K562 (cell line): ENCODE results near the gene ACTL7B. TPM values are rescaled to one million over a fixed set of nuclear protein-coding genes. Genes with fewer than 3 reads are reported as not detected.
A peak's percentile ranks its signal among the peaks of the same experiment; 100 is the strongest.

Experiments used
- BRD4 ChIP-seq: fragments of 200-600 bp; sonication (generic); IDR thresholded peaks from 2 replicates; pipeline ENCODE4 v1.6.1; 2017; ENCODE audit warnings: inconsistent platforms
- CEBPG ChIP-seq, 3 experiments: fragments of 200-800 bp in 1 of 3; sonication (Bioruptor generic) in 1 of 3; sonication (generic) in 1 of 3; formaldehyde crosslinking in 1 of 3; IDR thresholded peaks in 2 of 3; conservative IDR thresholded peaks in 1 of 3; 2 replicates each; pipeline versions ENCODE4 v1.6.1 to v1.8.0; 2016 to 2022; ENCODE audit warnings: missing compliant biosample characterization in 2 of 3, missing genetic modification characterization in 2 of 3, mild to moderate bottlenecking in 1 of 3, missing genetic modification reagents in 1 of 3
- CREM ChIP-seq: IDR thresholded peaks from 2 replicates; pipeline ENCODE4 v1.6.1; 2014; ENCODE audit warnings: antibody characterized with exemption, low read depth
- EHMT2 ChIP-seq: fragments of 450-650 bp; IDR thresholded peaks from 2 replicates; pipeline ENCODE4 v1.6.1; 2018; ENCODE audit warnings: antibody characterized with exemption
- ELF4 ChIP-seq: fragments of 450-650 bp; formaldehyde crosslinking; IDR thresholded peaks from 2 replicates; pipeline ENCODE4 v1.4.0; 2022; ENCODE audit warnings: missing genetic modification characterization
- MYBL2 ChIP-seq, 2 experiments: fragments of 450-650 bp in 1 of 2; sonication (generic) in 1 of 2; formaldehyde crosslinking in 1 of 2; IDR thresholded peaks; 2 replicates each; pipeline versions ENCODE4 v1.6.1 to v1.8.1; 2017 to 2022; ENCODE audit warnings: borderline replicate concordance in 1 of 2, inconsistent platforms in 1 of 2, low read depth in 1 of 2, mild to moderate bottlenecking in 1 of 2, missing genetic modification reagents in 1 of 2, moderate library complexity in 1 of 2
- NFXL1 ChIP-seq: fragments of 450-650 bp; formaldehyde crosslinking; IDR thresholded peaks from 2 replicates; pipeline ENCODE4 v1.4.0; 2021; ENCODE audit warnings: mild to moderate bottlenecking
- NONO ChIP-seq, 2 experiments: fragments of 200-400 bp in 1 of 2; fragments of 450-650 bp in 1 of 2; formaldehyde crosslinking in 1 of 2; IDR thresholded peaks; 2 replicates each; pipeline ENCODE4 v1.6.1; 2017; ENCODE audit warnings: low read depth in 2 of 2, mild to moderate bottlenecking in 2 of 2, moderate library complexity in 2 of 2, low read length in 1 of 2
- SIRT6 ChIP-seq: IDR thresholded peaks from one replicate; pipeline ENCODE4 v1.6.1; 2012; ENCODE audit warnings: low read depth, mild to moderate bottlenecking, control low read depth, inconsistent platforms, low read length, moderate library complexity
- TBL1XR1 ChIP-seq, 2 experiments: IDR thresholded peaks; 2 replicates each; pipeline ENCODE4 v1.6.1; 2012; ENCODE audit warnings: improper control_type of control experiment in 2 of 2, low read length in 2 of 2, mild to moderate bottlenecking in 1 of 2
- ZBTB33 ChIP-seq: sonication (generic); formaldehyde crosslinking; IDR thresholded peaks from 2 replicates; pipeline ENCODE4 v1.8.1; 2023; ENCODE audit warnings: mild to moderate bottlenecking, missing genetic modification reagents
- ZC3H4 ChIP-seq: sonication (generic); formaldehyde crosslinking; IDR thresholded peaks from 2 replicates; pipeline ENCODE4 v1.9.0; 2021; ENCODE audit warnings: missing genetic modification reagents, borderline replicate concordance
- ZNF175 ChIP-seq: fragments of 200-800 bp; sonication (Bioruptor generic); IDR thresholded peaks from 2 replicates; pipeline ENCODE4 v1.6.1; 2016; ENCODE audit warnings: low read depth, mild to moderate bottlenecking, missing genetic modification characterization, missing compliant biosample characterization
- ZNF398 ChIP-seq: fragments of 250-450 bp; sonication (Bioruptor Pico); IDR thresholded peaks from 2 replicates; pipeline ENCODE4 v1.8.0; 2021; ENCODE audit warnings: moderate library complexity, mild to moderate bottlenecking, inconsistent platforms
- ZNF57 ChIP-seq: fragments of 450-650 bp; formaldehyde crosslinking; IDR thresholded peaks from 2 replicates; pipeline ENCODE4 v1.4.0; 2020; ENCODE audit warnings: mild to moderate bottlenecking, moderate library complexity
- ZNF766 ChIP-seq: fragments of 200-800 bp; sonication (Bioruptor generic); conservative IDR thresholded peaks from 2 replicates; pipeline ENCODE4 v1.6.1; 2016; ENCODE audit warnings: missing genetic modification characterization, missing compliant biosample characterization
- polyA plus RNA-seq, 8 experiments: library from polyadenylated mRNA; depleted of rRNA in 4 of 8; stranded (reverse) in 5 of 8; unstranded in 3 of 8; fragments of >200 nt; fragmentation: Nextera tagmentation in 2 of 8; fragmentation: Illumina TruSeq in 1 of 8; extraction: Ambion mirVana in 2 of 8; extraction: Trizol in 1 of 8; gene quantifications; 2 replicates each; pipeline versions ENCODE4 v1.2.1 to v1.2.3, GENCODE V29; 2011 to 2014; ENCODE audit warnings: inconsistent platforms in 1 of 8, missing spikeins in 1 of 8
- total RNA-seq, 7 experiments: library from RNA; depleted of rRNA in 6 of 7; stranded (reverse); fragments of >200 nt in 6 of 7; fragmentation: Illumina TruSeq in 2 of 7; extraction: Trizol in 2 of 7; gene quantifications; 2 replicates each; pipeline versions ENCODE4 v1.2.1 to v1.2.3, GENCODE V29; 2011 to 2021; ENCODE audit warnings: low replicate concordance in 1 of 7
- TF ChIP-seq, protein P1 (sequence below): fragments of 200-800 bp; sonication (Bioruptor generic); IDR thresholded peaks from 2 replicates; pipeline ENCODE4 v1.6.1; 2016; ENCODE audit warnings: missing genetic modification characterization, missing compliant biosample characterization

The ACTL7B gene
- total and polyA plus RNA-seq, 9 of the 15 experiments (the other 6 are each of a cell fraction or from before 2014, with no cell fraction given), result not detected

DNA sequence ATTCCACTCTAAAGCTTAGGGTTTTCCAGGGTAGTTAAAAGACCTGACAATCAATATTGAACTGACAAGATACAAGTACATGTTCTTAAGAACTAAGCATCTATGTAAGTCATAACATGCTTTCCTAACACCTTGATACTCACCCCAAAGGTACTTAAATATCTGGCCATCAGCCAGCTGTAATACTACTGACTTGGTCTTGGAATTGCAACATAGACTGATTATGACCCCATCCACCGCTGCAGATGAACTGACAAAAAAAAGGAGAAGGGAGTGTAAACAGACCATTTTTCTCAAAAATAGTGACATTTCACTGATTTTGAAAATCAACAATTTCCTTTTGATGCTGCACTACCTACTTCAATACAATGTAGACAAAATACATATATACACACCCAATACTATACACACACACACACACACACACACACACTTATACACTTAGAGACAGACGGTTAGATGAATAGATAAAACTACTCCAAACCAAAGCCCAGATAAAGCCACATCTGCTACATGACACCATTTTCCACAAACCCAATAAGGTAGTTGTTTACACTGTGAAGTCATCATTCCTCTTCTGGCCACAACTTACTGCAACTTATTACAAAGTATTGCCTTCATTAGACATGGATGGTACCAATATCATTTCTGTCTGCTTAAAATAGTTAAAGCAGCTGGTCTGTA, 47.8 kb upstream of the ACTL7B start (continued):
- TF ChIP-seq BRD4, result no peak
- TF ChIP-seq NONO (IDR thresholded peaks at IDR 0.05; ENCODE audit: low read depth in 2 of 2, low read length in 1 of 2), result no peak
- no peak for TF ChIP-seq NFXL1 (CRISPR knock-in tag)
- TF ChIP-seq TBL1XR1 (IDR thresholded peaks at IDR 0.05; ENCODE audit: low read length in 2 of 2), result 0 out of 4 replicates have a peak, but pooled peaks of 1 of the 2 experiments have one; percentile 44
- TF ChIP-seq ZBTB33, result no peak
- TF ChIP-seq, protein P1, sequence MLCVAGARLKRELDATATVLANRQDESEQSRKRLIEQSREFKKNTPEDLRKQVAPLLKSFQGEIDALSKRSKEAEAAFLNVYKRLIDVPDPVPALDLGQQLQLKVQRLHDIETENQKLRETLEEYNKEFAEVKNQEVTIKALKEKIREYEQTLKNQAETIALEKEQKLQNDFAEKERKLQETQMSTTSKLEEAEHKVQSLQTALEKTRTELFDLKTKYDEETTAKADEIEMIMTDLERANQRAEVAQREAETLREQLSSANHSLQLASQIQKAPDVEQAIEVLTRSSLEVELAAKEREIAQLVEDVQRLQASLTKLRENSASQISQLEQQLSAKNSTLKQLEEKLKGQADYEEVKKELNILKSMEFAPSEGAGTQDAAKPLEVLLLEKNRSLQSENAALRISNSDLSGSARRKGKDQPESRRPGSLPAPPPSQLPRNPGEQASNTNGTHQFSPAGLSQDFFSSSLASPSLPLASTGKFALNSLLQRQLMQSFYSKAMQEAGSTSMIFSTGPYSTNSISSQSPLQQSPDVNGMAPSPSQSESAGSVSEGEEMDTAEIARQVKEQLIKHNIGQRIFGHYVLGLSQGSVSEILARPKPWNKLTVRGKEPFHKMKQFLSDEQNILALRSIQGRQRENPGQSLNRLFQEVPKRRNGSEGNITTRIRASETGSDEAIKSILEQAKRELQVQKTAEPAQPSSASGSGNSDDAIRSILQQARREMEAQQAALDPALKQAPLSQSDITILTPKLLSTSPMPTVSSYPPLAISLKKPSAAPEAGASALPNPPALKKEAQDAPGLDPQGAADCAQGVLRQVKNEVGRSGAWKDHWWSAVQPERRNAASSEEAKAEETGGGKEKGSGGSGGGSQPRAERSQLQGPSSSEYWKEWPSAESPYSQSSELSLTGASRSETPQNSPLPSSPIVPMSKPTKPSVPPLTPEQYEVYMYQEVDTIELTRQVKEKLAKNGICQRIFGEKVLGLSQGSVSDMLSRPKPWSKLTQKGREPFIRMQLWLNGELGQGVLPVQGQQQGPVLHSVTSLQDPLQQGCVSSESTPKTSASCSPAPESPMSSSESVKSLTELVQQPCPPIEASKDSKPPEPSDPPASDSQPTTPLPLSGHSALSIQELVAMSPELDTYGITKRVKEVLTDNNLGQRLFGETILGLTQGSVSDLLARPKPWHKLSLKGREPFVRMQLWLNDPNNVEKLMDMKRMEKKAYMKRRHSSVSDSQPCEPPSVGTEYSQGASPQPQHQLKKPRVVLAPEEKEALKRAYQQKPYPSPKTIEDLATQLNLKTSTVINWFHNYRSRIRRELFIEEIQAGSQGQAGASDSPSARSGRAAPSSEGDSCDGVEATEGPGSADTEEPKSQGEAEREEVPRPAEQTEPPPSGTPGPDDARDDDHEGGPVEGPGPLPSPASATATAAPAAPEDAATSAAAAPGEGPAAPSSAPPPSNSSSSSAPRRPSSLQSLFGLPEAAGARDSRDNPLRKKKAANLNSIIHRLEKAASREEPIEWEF (CRISPR knock-in tag), result no peak
- no peak for TF ChIP-seq ZNF57 (CRISPR knock-in tag)
- no peak for TF ChIP-seq SIRT6
- TF ChIP-seq ZNF175 (CRISPR knock-in tag), result no peak; the same call in 1 of the 2 replicates
- TF ChIP-seq ZNF766 (CRISPR knock-in tag), result no peak
- peak; percentile 66 for TF ChIP-seq CREM
- no peak for TF ChIP-seq ZC3H4 (CRISPR knock-in tag)
- peak; percentile 56; the same call in 1 of the 2 replicates for TF ChIP-seq CEBPG (CRISPR knock-in tag; IDR thresholded peaks at IDR 0.05)
- peak; percentile 61 to 82 for TF ChIP-seq CEBPG (tag; conservative IDR thresholded peaks at IDR 0.05 in 1 of 2, IDR thresholded peaks at IDR 0.05 in 1 of 2)
- TF ChIP-seq ELF4, result peak; percentile 26; the same call in 1 of the 2 replicates
- peak; percentile 29; the same call in 1 of the 2 replicates for TF ChIP-seq MYBL2 (IDR thresholded peaks at IDR 0.05; ENCODE audit: low read depth)
- no peak for TF ChIP-seq MYBL2 (CRISPR knock-in tag; IDR thresholded peaks at IDR 0.05; ENCODE audit: borderline replicate concordance)
- no peak for TF ChIP-seq ZNF398 (CRISPR knock-in tag)
- peak; percentile 26; the same call in 1 of the 2 replicates for TF ChIP-seq EHMT2
